H9 (cell line): Measurements from ENCODE around the gene RNF8. TPM values are rescaled to one million over a fixed set of nuclear protein-coding genes. Genes with fewer than 3 reads are reported as not detected.

ENCODE experiments used
- DNase-seq: peaks from one replicate; pipeline ENCODE4 v3.0.0-alpha.2; 2017
- H2AFZ ChIP-seq: one replicate; pipeline ENCODE4 v1.6.1; 2013; ENCODE audit warnings: mild to moderate bottlenecking, low read length, control low read depth, moderate library complexity
- H2AK5ac ChIP-seq: 2 replicates; pipeline ENCODE4 v1.6.1; 2013; ENCODE audit warnings: low read length, control low read depth, mixed read lengths; ENCODE audit not compliant: insufficient read length
- H2BK120ac ChIP-seq: one replicate; pipeline ENCODE4 v1.6.1; 2013; ENCODE audit warnings: low read depth, mild to moderate bottlenecking, low read length, control low read depth, inconsistent platforms; ENCODE audit not compliant: poor library complexity, severe bottlenecking
- H2BK12ac ChIP-seq: 2 replicates; pipeline ENCODE4 v1.6.1; 2013; ENCODE audit warnings: low read length, control low read depth, mixed read lengths, low read depth; ENCODE audit not compliant: insufficient read length
- H2BK15ac ChIP-seq: 2 replicates; pipeline ENCODE4 v1.6.1; 2013; ENCODE audit warnings: low read depth, low read length, control low read depth
- H2BK20ac ChIP-seq: one replicate; pipeline ENCODE4 v1.6.1; 2013; ENCODE audit warnings: low read depth, mild to moderate bottlenecking, low read length, control low read depth, inconsistent platforms; ENCODE audit not compliant: poor library complexity, severe bottlenecking
- H2BK5ac ChIP-seq: 2 replicates; pipeline ENCODE4 v1.6.1; 2013; ENCODE audit warnings: low read length, control low read depth, mixed read lengths; ENCODE audit not compliant: insufficient read length
- H3K14ac ChIP-seq: 2 replicates; pipeline ENCODE4 v1.6.1; 2013; ENCODE audit warnings: low read length, control low read depth; ENCODE audit not compliant: insufficient read depth
- H3K18ac ChIP-seq: 2 replicates; pipeline ENCODE4 v1.6.1; 2013; ENCODE audit warnings: low read depth, mild to moderate bottlenecking, mixed read lengths, low read length, control low read depth; ENCODE audit not compliant: insufficient read length
- H3K23ac ChIP-seq: 2 replicates; pipeline ENCODE4 v1.6.1; 2013; ENCODE audit warnings: low read length, control low read depth, mixed read lengths, low read depth; ENCODE audit not compliant: insufficient read length
- H3K23me2 ChIP-seq: 2 replicates; pipeline ENCODE4 v1.6.1; 2013; ENCODE audit warnings: low read depth, mild to moderate bottlenecking, mixed read lengths, low read length, control low read depth; ENCODE audit not compliant: insufficient read length, poor library complexity, severe bottlenecking
- H3K27ac ChIP-seq: 2 replicates; pipeline ENCODE4 v1.5.1; 2013; ENCODE audit warnings: low read length, control low read depth, mixed read lengths, low read depth; ENCODE audit not compliant: insufficient read length
- H3K27me3 ChIP-seq: 2 replicates; pipeline ENCODE4 v1.6.1; 2013; ENCODE audit warnings: low read length, control low read depth, inconsistent platforms; ENCODE audit not compliant: insufficient read depth
- H3K4ac ChIP-seq: 2 replicates; pipeline ENCODE4 v1.6.1; 2013; ENCODE audit warnings: low read depth, mild to moderate bottlenecking, control low read depth, inconsistent platforms, low read length, moderate library complexity
- H3K4me1 ChIP-seq: 2 replicates; pipeline ENCODE4 v1.6.1; 2013; ENCODE audit warnings: low read length, control low read depth, inconsistent platforms; ENCODE audit not compliant: insufficient read depth
- H3K4me2 ChIP-seq: 2 replicates; pipeline ENCODE4 v1.6.1; 2013; ENCODE audit warnings: low read length, control low read depth, mixed read lengths; ENCODE audit not compliant: insufficient read length, insufficient read depth
- H3K56ac ChIP-seq: 2 replicates; pipeline ENCODE4 v1.6.1; 2013; ENCODE audit warnings: low read depth, mild to moderate bottlenecking, mixed read lengths, low read length, control low read depth; ENCODE audit not compliant: insufficient read length
- H3K79me1 ChIP-seq: 2 replicates; pipeline ENCODE4 v1.6.1; 2013; ENCODE audit warnings: low read depth, mild to moderate bottlenecking, moderate library complexity, low read length, control low read depth, inconsistent platforms; ENCODE audit not compliant: insufficient read depth, poor library complexity, severe bottlenecking
- H3K79me2 ChIP-seq: 2 replicates; pipeline ENCODE4 v1.6.1; 2013; ENCODE audit warnings: low read length, control low read depth, inconsistent platforms; ENCODE audit not compliant: insufficient read depth
- H3K9ac ChIP-seq: 2 replicates; pipeline ENCODE4 v1.6.1; 2013; ENCODE audit warnings: low read length, control low read depth, mixed read lengths; ENCODE audit not compliant: insufficient read length; ENCODE audit errors: extremely low read depth
- H3K9me3 ChIP-seq: one replicate; pipeline ENCODE4 v1.6.1; 2013; ENCODE audit warnings: low read depth, low read length, inconsistent platforms; ENCODE audit not compliant: control insufficient read depth
- H3T11ph ChIP-seq: one replicate; pipeline ENCODE4 v1.6.1; 2013; ENCODE audit warnings: mild to moderate bottlenecking, low read length, control low read depth, inconsistent platforms
- H4K20me1 ChIP-seq: one replicate; pipeline ENCODE4 v1.6.1; 2013; ENCODE audit not compliant: control insufficient read depth, insufficient read length, insufficient read depth
- H4K5ac ChIP-seq: 2 replicates; pipeline ENCODE4 v1.6.1; 2013; ENCODE audit warnings: low read depth, mild to moderate bottlenecking, mixed read lengths, low read length, control low read depth; ENCODE audit not compliant: insufficient read length
- H4K8ac ChIP-seq: replicated peaks from 2 replicates; pipeline ENCODE4 v1.6.1; 2013; ENCODE audit warnings: low read length, control low read depth, mixed read lengths, low read depth; ENCODE audit not compliant: insufficient read length
- H4K91ac ChIP-seq: 2 replicates; pipeline ENCODE4 v1.6.1; 2013; ENCODE audit warnings: low read depth, mild to moderate bottlenecking, moderate library complexity, mixed read lengths, low read length, control low read depth; ENCODE audit not compliant: insufficient read length
- H3K27ac Mint-ChIP-seq, 3 experiments: 2 replicates in 2 of 3; 3 replicates in 1 of 3; pipeline ENCODE4 v1.8.0; 2020 to 2021; ENCODE audit warnings: mixed read lengths in 3 of 3, mild to moderate bottlenecking in 1 of 3, moderate library complexity in 1 of 3
- H3K27me3 Mint-ChIP-seq: 2 replicates; pipeline ENCODE4 v1.8.0; 2021; ENCODE audit warnings: low read depth, mild to moderate bottlenecking, moderate library complexity, mixed read lengths
- H3K36me3 Mint-ChIP-seq, 3 experiments: 2 replicates in 2 of 3; 3 replicates in 1 of 3; pipeline ENCODE4 v1.8.0; 2020 to 2021; ENCODE audit warnings: low read depth in 3 of 3, mixed read lengths in 3 of 3; ENCODE audit not compliant: insufficient read depth in 1 of 3
- H3K4me1 Mint-ChIP-seq, 2 experiments: 2 replicates each; pipeline ENCODE4 v1.8.0; 2020; ENCODE audit warnings: mixed read lengths in 2 of 2
- H3K4me3 Mint-ChIP-seq, 2 experiments: 2 replicates in 1 of 2; 3 replicates in 1 of 2; pipeline ENCODE4 v1.8.0; 2020 to 2021; ENCODE audit warnings: mild to moderate bottlenecking in 2 of 2, mixed read lengths in 2 of 2, moderate library complexity in 1 of 2
- H3K9me3 Mint-ChIP-seq, 2 experiments: 2 replicates in 1 of 2; 3 replicates in 1 of 2; pipeline ENCODE4 v1.8.0; 2020; ENCODE audit warnings: mild to moderate bottlenecking in 2 of 2, mixed read lengths in 2 of 2, moderate library complexity in 1 of 2
- WGBS: extraction: QIAGEN DNeasy Blood & Tissue Kit; methylation state at CpG from one replicate; pipeline ENCODE4 v1.1.7; 2013; ENCODE audit warnings: missing lambda C conversion rate, low lambda C conversion rate, mixed read lengths; ENCODE audit not compliant: insufficient read length; ENCODE audit errors: extremely low coverage; 5-methylcytosine and 5-hydroxymethylcytosine counted together
- total RNA-seq: library from RNA; stranded (reverse); gene quantifications from 2 replicates; pipeline ENCODE4 v1.2.1, GENCODE V29; 2021
- TF ChIP-seq, protein P1 (sequence below): fragments of 200-600 bp; sonication (generic); conservative IDR thresholded peaks from 3 replicates; pipeline ENCODE4 v1.8.0; 2021; ENCODE audit warnings: antibody characterized with exemption, mild to moderate bottlenecking

RNF8 gene
- total RNA-seq, 1 experiment from 2014 or later, result 34.7 TPM

DNA sequence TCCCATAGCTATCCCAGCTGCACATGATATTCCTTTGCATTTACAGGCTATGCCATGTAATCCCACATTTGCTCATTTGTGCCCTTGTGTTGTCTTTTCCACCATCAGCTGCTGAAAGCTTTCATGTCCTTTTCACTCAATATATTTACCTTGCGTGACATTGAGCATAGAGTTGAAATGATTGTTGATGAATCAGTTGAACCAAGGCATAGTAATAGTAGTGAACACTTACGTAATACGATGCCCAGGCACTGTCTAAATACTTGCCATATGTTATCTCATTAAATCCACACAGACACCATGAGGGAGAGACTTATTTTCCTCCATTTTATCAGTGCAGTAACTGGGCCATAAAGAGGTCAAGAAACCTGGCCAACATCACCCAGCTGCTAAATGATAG lies 13.1 kb downstream of the RNF8 start:
- no peaks in the 10 kb centered on the region for H3K9me3 ChIP-seq
- H3K27me3 ChIP-seq, result no peaks in the 10 kb centered on the region
- WGBS, result no CpG with 5 or more reads among the region's 3 CpGs
- no peak overlapping the region for H2BK20ac ChIP-seq
- H2BK120ac ChIP-seq, result no peak overlapping the region
- Mint-ChIP-seq H3K4me1 (no peaks in the 10 kb centered on the region), H3K9me3 (no peaks in the 10 kb centered on the region), H3K36me3 (peaks cover 8 to 50% (median 32%) of the 10 kb centered on the region in 3 experiments; a peak in 6 of 7 replicates), H3K4me3 (no peak overlapping the region), H3K27ac (0 out of 7 replicates have a peak overlapping the region, but pooled peaks of 1 of the 3 experiments have one; percentile 53), H3K27me3 (no peaks in the 10 kb centered on the region)
- H4K20me1 ChIP-seq, result no peaks in the 10 kb centered on the region
- no peak overlapping the region for H2AFZ ChIP-seq
- no peaks in the 10 kb centered on the region for H3K79me1 ChIP-seq
- no peak overlapping the region for H3K14ac ChIP-seq
- no peak overlapping the region for H2BK12ac ChIP-seq
- no peak overlapping the region for H4K8ac ChIP-seq
- H3K4me2 ChIP-seq, result no peak overlapping the region
- no peak overlapping the region for H3K18ac ChIP-seq
- no peak overlapping the region for H4K5ac ChIP-seq
- no peak overlapping the region for H2BK5ac ChIP-seq
- H3K79me2 ChIP-seq, result no peaks in the 10 kb centered on the region
- no peak overlapping the region for H3K23ac ChIP-seq
- H3K56ac ChIP-seq, result no peak overlapping the region
- H2BK15ac ChIP-seq, result no peak overlapping the region
- no peak overlapping the region for H3K27ac ChIP-seq
- no peak overlapping the region for H3K4ac ChIP-seq
- H3K4me1 ChIP-seq, result no peaks in the 10 kb centered on the region
- H3K23me2 ChIP-seq, result no peaks in the 10 kb centered on the region
- no peak overlapping the region for H2AK5ac ChIP-seq
- no peak for DNase-seq
- H4K91ac ChIP-seq, result no peak overlapping the region
- no peak overlapping the region for H3K9ac ChIP-seq
- no peak overlapping the region for H3T11ph ChIP-seq
- TF ChIP-seq, protein P1, sequence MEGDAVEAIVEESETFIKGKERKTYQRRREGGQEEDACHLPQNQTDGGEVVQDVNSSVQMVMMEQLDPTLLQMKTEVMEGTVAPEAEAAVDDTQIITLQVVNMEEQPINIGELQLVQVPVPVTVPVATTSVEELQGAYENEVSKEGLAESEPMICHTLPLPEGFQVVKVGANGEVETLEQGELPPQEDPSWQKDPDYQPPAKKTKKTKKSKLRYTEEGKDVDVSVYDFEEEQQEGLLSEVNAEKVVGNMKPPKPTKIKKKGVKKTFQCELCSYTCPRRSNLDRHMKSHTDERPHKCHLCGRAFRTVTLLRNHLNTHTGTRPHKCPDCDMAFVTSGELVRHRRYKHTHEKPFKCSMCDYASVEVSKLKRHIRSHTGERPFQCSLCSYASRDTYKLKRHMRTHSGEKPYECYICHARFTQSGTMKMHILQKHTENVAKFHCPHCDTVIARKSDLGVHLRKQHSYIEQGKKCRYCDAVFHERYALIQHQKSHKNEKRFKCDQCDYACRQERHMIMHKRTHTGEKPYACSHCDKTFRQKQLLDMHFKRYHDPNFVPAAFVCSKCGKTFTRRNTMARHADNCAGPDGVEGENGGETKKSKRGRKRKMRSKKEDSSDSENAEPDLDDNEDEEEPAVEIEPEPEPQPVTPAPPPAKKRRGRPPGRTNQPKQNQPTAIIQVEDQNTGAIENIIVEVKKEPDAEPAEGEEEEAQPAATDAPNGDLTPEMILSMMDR, result no peak
